Uterus (tissue), 4 donors: ENCODE data around the gene PMM2. TPM values are rescaled to one million over a fixed set of nuclear protein-coding genes. Genes with fewer than 3 reads are reported as not detected.
"Not testable (repeated sequence)": the region's sequence is repeated elsewhere in the genome, so short reads cannot be mapped to it uniquely, and the experiment has no call there.

ENCODE experiments used
- DNase-seq, 2 donors: peaks; one replicate each; pipeline ENCODE4 v3.0.0-alpha.2; 2019 to 2020
- H3K27ac ChIP-seq, 2 donors: fragments of 200-600 bp; sonication (generic); 1 replicate in 1 of 2; 2 replicates in 1 of 2; pipeline ENCODE4 v1.5.1; 2016 to 2018
- H3K27me3 ChIP-seq, 2 donors: fragments of 200-600 bp; sonication (generic); one replicate each; pipeline ENCODE4 v1.5.1; 2018 to 2019; ENCODE audit warnings: control low read depth in 1 of 2
- H3K36me3 ChIP-seq, 2 donors: fragments of 200-600 bp; sonication (generic); one replicate each; pipeline ENCODE4 v1.5.1; 2019; ENCODE audit warnings: control low read depth in 1 of 2
- H3K4me1 ChIP-seq, 2 donors: fragments of 200-600 bp; sonication (generic); one replicate each; pipeline ENCODE4 v1.5.1; 2018 to 2019; ENCODE audit warnings: control low read depth in 1 of 2
- H3K4me3 ChIP-seq, 2 donors: fragments of 200-600 bp; sonication (generic); 1 replicate in 1 of 2; 2 replicates in 1 of 2; pipeline ENCODE4 v1.5.1; 2018 to 2019; ENCODE audit warnings: mild to moderate bottlenecking in 1 of 2
- H3K9me3 ChIP-seq, 2 donors: fragments of 200-600 bp; sonication (generic); one replicate each; pipeline ENCODE4 v1.5.1; 2019; ENCODE audit warnings: control low read depth in 1 of 2
- CTCF ChIP-seq, 4 experiments: fragments of 200-600 bp in 2 of 4; fragments of 450-650 bp in 2 of 4; sonication (generic) in 2 of 4; IDR thresholded peaks; one replicate each; pipeline ENCODE4 v1.5.1; 2016 to 2019; ENCODE audit warnings: antibody characterized with exemption in 4 of 4, mild to moderate bottlenecking in 2 of 4, moderate library complexity in 1 of 4
- POLR2A ChIP-seq, 2 donors: fragments of 450-650 bp; IDR thresholded peaks; one replicate each; pipeline ENCODE4 v1.6.1; 2016; ENCODE audit warnings: antibody characterized with exemption in 2 of 2, mild to moderate bottlenecking in 1 of 2, moderate library complexity in 1 of 2
- intact Hi-C: fragments of 100-400 bp; cut with DNase I; formaldehyde crosslinking; loops from one replicate; pipeline ENCODE4 v1.15.1; 2023; ENCODE audit warnings: low total_unique reads
- total RNA-seq, 4 donors: library from RNA; depleted of rRNA in 3 of 4; stranded (reverse); fragments of >200 nt in 3 of 4; gene quantifications; one replicate each; pipeline versions ENCODE4 v1.1.0 to v1.2.4, GENCODE V29; 2014 to 2023
- donor health status: DM: yes; HTN: yes; CAD: no.

The PMM2 gene
- total RNA-seq, 4 donors from 2014 or later: 19.0 to 41.6 (median 27.5) TPM

- intact Hi-C loops: no loop called here
- Histone ChIP-seq H3K27me3 (no peaks in the 10 kb centered on the region), H3K27ac (no peak overlapping the region), H3K36me3 (no peaks in the 10 kb centered on the region), H3K4me1 (no peaks in the 10 kb centered on the region), H3K4me3 (no peak overlapping the region), H3K9me3 (no peaks in the 10 kb centered on the region)
- no peak for DNase-seq
- no peak for TF ChIP-seq POLR2A (IDR thresholded peaks at IDR 0.05)
- TF ChIP-seq CTCF (IDR thresholded peaks at IDR 0.05): no peak
Measured at GRCh38 chr16:8777217-8777616, 20.4 kb upstream of the PMM2 start.

GRCh38 chr16:8781797-8782196 is 15.8 kb upstream of the PMM2 start:
- Histone ChIP-seq H3K4me1 (no peaks in the 10 kb centered on the region), H3K36me3 (no peaks in the 10 kb centered on the region), H3K27me3 (no peaks in the 10 kb centered on the region), H3K9me3 (no peaks in the 10 kb centered on the region), H3K27ac (no peak overlapping the region), H3K4me3 (no peak overlapping the region)
- intact Hi-C loops: no loop called here
- no peak for DNase-seq
- TF ChIP-seq POLR2A (IDR thresholded peaks at IDR 0.05): no peak
- no peak for TF ChIP-seq CTCF (IDR thresholded peaks at IDR 0.05)

GRCh38 chr16:8782673-8783072 is 15.0 kb upstream of the PMM2 start:
- intact Hi-C loops: no loop called here
- no peak for DNase-seq
- no peaks in the 10 kb centered on the region for H3K36me3 ChIP-seq
- TF ChIP-seq POLR2A (IDR thresholded peaks at IDR 0.05) (no peak), CTCF (IDR thresholded peaks at IDR 0.05) (no peak)
- H3K9me3 ChIP-seq: no peaks in the 10 kb centered on the region
- no peaks in the 10 kb centered on the region for H3K27me3 ChIP-seq
- H3K4me3 ChIP-seq: no peak overlapping the region
- no peak overlapping the region for H3K27ac ChIP-seq
- H3K4me1 ChIP-seq: no peaks in the 10 kb centered on the region

GRCh38 chr16:8785408-8785807 is 12.2 kb upstream of the PMM2 start:
- H3K4me1 ChIP-seq: no peaks in the 10 kb centered on the region
- intact Hi-C loops: no loop called here
- DNase-seq: no peak
- H3K27ac ChIP-seq: no peak overlapping the region
- TF ChIP-seq POLR2A (IDR thresholded peaks at IDR 0.05) (no peak), CTCF (IDR thresholded peaks at IDR 0.05) (no peak)
- no peaks in the 10 kb centered on the region for H3K27me3 ChIP-seq
- H3K9me3 ChIP-seq: no peaks in the 10 kb centered on the region
- H3K4me3 ChIP-seq: no peak overlapping the region
- no peaks in the 10 kb centered on the region for H3K36me3 ChIP-seq

GRCh38 chr16:8786316-8786715 is 11.3 kb upstream of the PMM2 start:
- H3K4me3 ChIP-seq, H3K27ac ChIP-seq, H3K36me3 ChIP-seq, intact Hi-C loops, H3K27me3 ChIP-seq, H3K9me3 ChIP-seq, H3K4me1 ChIP-seq, DNase-seq: not testable (repeated sequence)

- no peaks in the 10 kb centered on the region for H3K9me3 ChIP-seq
- intact Hi-C loops: no loop called here
Measured at GRCh38 chr16:8788578-8789172, 9.0 kb upstream of the PMM2 start.

More at GRCh38 chr16:8788578-8789172, 9.0 kb upstream of the PMM2 start:
- Histone ChIP-seq H3K27me3 (no peaks in the 10 kb centered on the region), H3K4me1 (no peaks in the 10 kb centered on the region), H3K27ac (no peak overlapping the region), H3K36me3 (no peaks in the 10 kb centered on the region), H3K4me3 (no peak overlapping the region)
- DNase-seq: no peak
- TF ChIP-seq POLR2A (IDR thresholded peaks at IDR 0.05): no peak
- no peak for TF ChIP-seq CTCF (IDR thresholded peaks at IDR 0.05)
